Fibroblast of the aortic adventitia (primary cell): Measurements from ENCODE around the gene CCK. TPM values are rescaled to one million over a fixed set of nuclear protein-coding genes. Genes with fewer than 3 reads are reported as not detected.

Experiments used
- DNase-seq: peaks from one replicate; pipeline ENCODE4 v3.0.0-alpha.2; 2010; ENCODE audit warnings: low read depth
- H3K4me3 ChIP-seq: 2 replicates; pipeline ENCODE4 v1.5.1; 2011; ENCODE audit warnings: low read depth, mild to moderate bottlenecking, control low read depth, low read length, moderate library complexity
- CTCF ChIP-seq: IDR thresholded peaks from 2 replicates; pipeline ENCODE4 v1.5.1; 2011; ENCODE audit warnings: mild to moderate bottlenecking, low read length, control low read depth, inconsistent platforms; ENCODE audit not compliant: insufficient read depth
- total RNA-seq: library from RNA; depleted of rRNA; stranded (reverse); fragments of >200 nt; gene quantifications from 2 replicates; pipeline ENCODE4 v1.2.3, GENCODE V29; 2012; ENCODE audit warnings: low replicate concordance

Gene CCK
- total RNA-seq, 1 donor, result 2.3 TPM

- DNase-seq, result no peak
- no peak overlapping the region for H3K4me3 ChIP-seq
- no peak for TF ChIP-seq CTCF
Observed at GRCh38 chr3:42277676-42278075, 11.7 kb upstream of the CCK start.

GRCh38 chr3:42276141-42277132 is 10.5 kb upstream of the CCK start:
- H3K4me3 ChIP-seq, result no peak overlapping the region
- TF ChIP-seq CTCF, result no peak

GRCh38 chr3:42275217-42275616 is 9.2 kb upstream of the CCK start:
- H3K4me3 ChIP-seq, result no peak overlapping the region
- TF ChIP-seq CTCF, result no peak
- DNase-seq, result no peak

More at GRCh38 chr3:42276141-42277132, 10.5 kb upstream of the CCK start:
- DNase-seq, result no peak

GRCh38 chr3:42274266-42274665 is 8.3 kb upstream of the CCK start:
- DNase-seq, result no peak
- H3K4me3 ChIP-seq, result no peak overlapping the region
- TF ChIP-seq CTCF, result no peak

GRCh38 chr3:42273361-42273760 is 7.4 kb upstream of the CCK start:
- TF ChIP-seq CTCF, result no peak
- no peak for DNase-seq
- no peak overlapping the region for H3K4me3 ChIP-seq

- TF ChIP-seq CTCF, result no peak
Observed at GRCh38 chr3:42271786-42272185, 5.8 kb upstream of the CCK start.

More at GRCh38 chr3:42271786-42272185, 5.8 kb upstream of the CCK start:
- no peak overlapping the region for H3K4me3 ChIP-seq
- no peak for DNase-seq
